Measurements from ENCODE around the gene AQP6.

Gene AQP6

GRCh38 chr12:49942921-49943624 lies 29.7 kb upstream of the AQP6 start:
- no peak for DNase-seq (ENCODE audit: low read depth, low spot score)

GRCh38 chr12:49943625-49943960 lies 29.2 kb upstream of the AQP6 start:
- DNase-seq (ENCODE audit: low read depth, low spot score) = no peak

- no peak for DNase-seq (ENCODE audit: low read depth, low spot score)
Observed at GRCh38 chr12:49944046-49944445, 28.7 kb upstream of the AQP6 start.

- no peak for DNase-seq (ENCODE audit: low read depth, low spot score)
Observed at GRCh38 chr12:49944718-49945117, 28.0 kb upstream of the AQP6 start.

GRCh38 chr12:49945394-49946080 lies 27.2 kb upstream of the AQP6 start:
- DNase-seq (ENCODE audit: low read depth, low spot score) = peak; percentile 55

GRCh38 chr12:49946086-49946485 lies 26.7 kb upstream of the AQP6 start:
- no peak for DNase-seq (ENCODE audit: low read depth, low spot score)

GRCh38 chr12:49946497-49946896 lies 26.2 kb upstream of the AQP6 start:
- no peak for DNase-seq (ENCODE audit: low read depth, low spot score)

- no peak for DNase-seq (ENCODE audit: low read depth, low spot score)
Observed at GRCh38 chr12:49947593-49948226, 25.0 kb upstream of the AQP6 start.

GRCh38 chr12:49948866-49949845 lies 23.6 kb upstream of the AQP6 start:
- no peak for DNase-seq (ENCODE audit: low read depth, low spot score)

- DNase-seq (ENCODE audit: low read depth, low spot score) = no peak
Observed at GRCh38 chr12:49949866-49950265, 22.9 kb upstream of the AQP6 start.

GRCh38 chr12:49950273-49951251 lies 22.2 kb upstream of the AQP6 start, which contains the start of gene AQP2:
Gene AQP2 (plus strand): TSS chr12:49950737. CDS start chr12:49950831, 94 bp downstream.
- DNase-seq (ENCODE audit: low read depth, low spot score) = no peak

GRCh38 chr12:49951411-49952240 lies 21.1 kb upstream of the AQP6 start:
- no peak for DNase-seq (ENCODE audit: low read depth, low spot score)

- no peak for DNase-seq (ENCODE audit: low read depth, low spot score)
Observed at GRCh38 chr12:49952391-49953055, 20.2 kb upstream of the AQP6 start.

- DNase-seq (ENCODE audit: low read depth, low spot score) = no peak
Observed at GRCh38 chr12:49953151-49953550, 19.6 kb upstream of the AQP6 start.

GRCh38 chr12:49953961-49954846 lies 18.5 kb upstream of the AQP6 start:
- no peak for DNase-seq (ENCODE audit: low read depth, low spot score)

- no peak for DNase-seq (ENCODE audit: low read depth, low spot score)
Observed at GRCh38 chr12:49954863-49955830, 17.6 kb upstream of the AQP6 start.

Data from brain pericyte (primary cell).